ENCODE data around the gene UGT1A10.
A peak's percentile ranks its signal among the peaks of the same experiment; 100 is the strongest.
"Not testable (repeated sequence)": the region's sequence is repeated elsewhere in the genome, so short reads cannot be mapped to it uniquely, and the experiment has no call there.

Gene UGT1A10

DNA sequence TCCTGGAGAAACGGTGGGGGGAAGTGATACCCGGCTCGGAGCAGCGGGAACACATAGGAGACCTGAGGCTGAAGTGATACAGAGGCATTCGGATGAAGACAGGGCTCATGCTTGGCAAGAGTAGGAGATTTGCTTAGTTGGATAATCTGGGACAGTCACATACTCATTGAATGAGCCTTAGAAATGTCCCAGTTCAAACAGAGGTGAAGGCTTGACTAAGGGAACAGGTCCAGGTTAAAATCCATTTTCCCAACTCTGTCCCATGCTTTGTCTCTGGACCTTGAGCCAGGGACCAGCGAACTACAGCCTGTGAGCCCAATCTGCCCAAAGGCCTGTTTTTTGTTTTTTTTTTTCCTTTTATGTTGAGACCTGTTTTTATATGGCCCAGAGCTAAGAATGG is 57.7 kb downstream of the UGT1A10 start:
- ATAC-seq = no peak

DNA sequence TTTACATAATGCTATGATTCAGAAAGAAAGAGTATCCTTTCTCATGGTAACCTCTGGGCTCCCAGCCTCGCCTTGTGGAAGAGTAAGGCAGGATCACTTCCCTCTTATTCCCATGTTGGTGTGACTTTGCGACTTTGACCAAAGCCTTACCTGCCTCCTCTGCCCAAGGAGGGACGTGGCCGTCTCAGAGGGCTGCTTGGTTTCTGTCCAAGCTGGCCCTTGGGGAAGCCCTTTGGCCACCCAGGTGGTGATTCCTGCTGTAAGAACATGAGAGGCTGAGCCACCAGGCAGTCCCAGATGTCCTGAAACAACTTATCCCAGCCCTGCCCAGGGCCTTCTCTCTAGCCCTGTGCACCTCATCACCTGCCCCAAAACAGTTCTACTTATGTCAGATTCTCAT is 62.5 kb downstream of the UGT1A10 start:
- no peak for ATAC-seq

GRCh38 chr2:233699424-233700027 is 63.3 kb downstream of the UGT1A10 start:
- ATAC-seq = no peak

DNA sequence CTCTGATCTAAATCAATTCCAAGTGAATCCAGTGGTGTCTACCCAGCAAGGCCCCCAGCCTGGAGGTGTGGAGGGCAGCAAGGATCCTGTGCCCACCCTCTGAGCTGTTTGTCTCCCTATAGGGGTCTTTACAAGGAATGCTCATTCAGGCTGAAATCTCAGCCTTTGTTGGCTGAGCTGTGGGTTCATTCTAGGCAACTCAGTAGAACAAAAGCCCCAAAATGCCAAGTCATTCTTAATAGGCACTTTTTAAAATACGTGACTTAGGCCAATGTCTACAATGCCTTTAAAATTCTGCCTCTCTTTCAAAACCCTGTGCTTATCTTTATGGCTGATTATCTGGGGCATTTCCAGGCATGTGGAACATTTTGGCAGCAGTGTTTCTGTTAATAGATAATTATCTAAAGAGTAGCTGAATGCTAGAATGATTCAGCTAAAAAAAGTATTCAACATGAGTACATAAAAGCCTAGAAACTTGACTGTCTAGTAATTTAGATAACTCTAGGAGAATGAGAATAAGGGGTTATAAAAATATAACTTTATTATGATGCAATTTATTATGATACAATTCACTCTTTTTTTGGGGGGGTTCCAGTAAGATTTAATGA is 63.9 kb downstream of the UGT1A10 start:
- ATAC-seq = no peak

- ATAC-seq = not testable (repeated sequence)
These were observed 64.6 kb downstream of the UGT1A10 start for GRCh38 chr2:233700842-233701241.

- ATAC-seq = no peak
These were observed 66.0 kb downstream of the UGT1A10 start for GRCh38 chr2:233702238-233702637.

- ATAC-seq = no peak
These were observed 69.8 kb downstream of the UGT1A10 start for GRCh38 chr2:233705911-233706506.

- no peak for ATAC-seq
These were observed 70.5 kb downstream of the UGT1A10 start for GRCh38 chr2:233706720-233707119.

- no peak for ATAC-seq
These were observed 71.8 kb downstream of the UGT1A10 start for GRCh38 chr2:233707940-233708644.

GRCh38 chr2:233708942-233709341 is 72.7 kb downstream of the UGT1A10 start:
- no peak for ATAC-seq

DNA sequence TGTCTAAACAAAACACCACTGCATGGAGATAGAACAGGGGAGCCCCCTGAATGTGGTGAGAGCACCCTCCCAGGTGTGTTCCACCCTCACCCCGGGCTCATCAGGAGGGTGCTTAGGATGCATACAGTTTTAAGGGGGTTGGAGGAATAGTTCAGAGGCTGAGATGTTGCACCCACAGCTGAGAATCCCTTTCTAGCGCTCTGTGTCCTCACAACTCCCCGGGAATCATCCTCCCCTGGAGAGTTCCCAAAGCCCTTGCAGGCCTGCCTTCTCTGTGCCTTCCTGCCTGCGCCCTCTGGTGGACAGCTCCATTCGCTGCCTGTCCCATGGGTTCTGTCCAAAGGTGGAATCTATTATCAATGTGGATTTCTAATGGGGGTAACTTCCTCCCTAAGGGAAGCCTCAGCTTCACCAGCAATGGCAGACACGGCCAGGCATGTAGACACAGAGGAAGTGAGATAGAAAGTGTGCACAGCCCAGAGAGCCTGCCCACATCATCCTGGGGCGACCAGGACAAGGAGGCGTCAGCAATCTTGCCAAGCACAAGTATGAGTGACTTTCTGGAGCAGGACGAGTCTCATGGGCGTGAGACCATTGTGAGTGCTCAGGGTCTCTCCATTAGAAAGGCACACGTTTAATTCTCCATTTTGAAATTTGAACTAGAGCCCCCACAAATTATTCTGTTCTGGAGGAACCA is 75.2 kb downstream of the UGT1A10 start:
- ATAC-seq = peak in 1 of 2 donors; percentile 35

DNA sequence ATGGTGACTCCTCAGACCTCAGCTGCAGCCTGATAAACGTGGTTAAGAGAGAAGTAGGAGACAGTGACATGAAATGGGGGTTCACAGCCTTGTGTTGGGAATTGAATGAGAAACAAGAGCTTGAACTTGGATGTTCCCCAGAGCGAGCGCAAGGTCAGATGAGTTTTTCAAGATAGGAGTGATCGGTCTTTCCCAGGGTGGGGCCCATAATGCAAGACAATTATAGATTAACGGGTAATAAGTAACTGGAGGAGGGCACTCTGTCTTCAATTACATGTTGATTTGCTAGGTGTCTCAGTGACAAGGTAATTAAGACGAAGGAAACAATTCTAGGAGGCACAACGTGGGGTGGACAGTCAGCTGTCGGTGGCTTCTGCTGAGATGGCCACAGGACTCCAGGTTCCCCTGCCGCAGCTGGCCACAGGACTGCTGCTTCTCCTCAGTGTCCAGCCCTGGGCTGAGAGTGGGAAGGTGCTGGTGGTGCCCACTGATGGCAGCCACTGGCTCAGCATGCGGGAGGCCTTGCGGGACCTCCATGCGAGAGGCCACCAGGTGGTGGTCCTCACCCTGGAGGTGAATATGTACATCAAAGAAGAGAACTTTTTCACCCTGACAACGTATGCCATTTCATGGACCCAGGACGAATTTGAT is 76.5 kb downstream of the UGT1A10 start, which contains the start of gene UGT1A5:
UGT1A5 (plus strand) TSS at position 297 of the 651 bp plus-strand sequence; CDS start at position 382, 85 bp downstream.
- no peak for ATAC-seq

GRCh38 chr2:233713262-233713615 is 77.0 kb downstream of the UGT1A10 start:
- no peak for ATAC-seq

- no peak for ATAC-seq
These were observed 77.9 kb downstream of the UGT1A10 start for GRCh38 chr2:233714121-233714520.

DNA sequence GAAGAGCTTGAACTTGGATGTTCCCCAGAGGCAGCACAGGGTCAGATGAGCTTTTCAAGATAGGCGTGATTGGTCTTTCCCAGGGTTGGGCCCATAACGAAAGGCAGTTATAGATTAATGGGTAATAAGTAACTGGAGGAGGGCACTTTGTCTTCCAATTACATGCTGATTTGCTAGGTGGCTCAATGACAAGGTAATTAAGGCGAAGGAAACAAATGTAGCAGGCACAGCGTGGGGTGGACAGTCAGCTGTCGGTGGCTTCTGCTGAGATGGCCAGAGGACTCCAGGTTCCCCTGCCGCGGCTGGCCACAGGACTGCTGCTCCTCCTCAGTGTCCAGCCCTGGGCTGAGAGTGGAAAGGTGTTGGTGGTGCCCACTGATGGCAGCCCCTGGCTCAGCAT is 82.3 kb downstream of the UGT1A10 start, which contains the start of gene UGT1A4:
UGT1A4 (plus strand) TSS at position 185 of the 400 bp plus-strand sequence; CDS start at position 270, 85 bp downstream.
- no peak for ATAC-seq

DNA sequence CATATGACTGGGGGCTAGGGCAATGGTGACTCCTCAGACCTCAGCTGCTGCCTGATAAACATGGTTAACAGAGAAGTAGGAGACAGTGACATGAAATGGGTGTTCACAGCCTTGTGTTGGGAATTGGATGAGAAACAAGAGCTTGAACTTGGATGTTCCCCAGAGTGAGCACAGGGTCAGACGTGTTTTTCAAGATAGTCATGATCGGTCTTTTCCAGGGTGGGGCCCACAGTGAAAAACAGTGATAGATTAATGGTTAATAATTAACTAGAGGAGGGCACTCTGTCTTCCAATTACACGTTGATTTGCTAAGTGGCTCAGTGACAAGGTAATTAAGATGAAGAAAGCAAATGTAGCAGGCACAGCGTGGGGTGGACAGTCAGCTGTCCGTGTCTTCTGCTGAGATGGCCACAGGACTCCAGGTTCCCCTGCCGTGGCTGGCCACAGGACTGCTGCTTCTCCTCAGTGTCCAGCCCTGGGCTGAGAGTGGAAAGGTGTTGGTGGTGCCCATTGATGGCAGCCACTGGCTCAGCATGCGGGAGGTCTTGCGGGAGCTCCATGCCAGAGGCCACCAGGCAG is 92.6 kb downstream of the UGT1A10 start, which contains the start of gene UGT1A3:
UGT1A3 (plus strand) TSS at position 320 of the 579 bp plus-strand sequence; CDS start at position 405, 85 bp downstream.
- ATAC-seq = no peak

GRCh38 chr2:233736868-233737653 is 100.8 kb downstream of the UGT1A10 start:
- ATAC-seq = not testable (repeated sequence)

DNA sequence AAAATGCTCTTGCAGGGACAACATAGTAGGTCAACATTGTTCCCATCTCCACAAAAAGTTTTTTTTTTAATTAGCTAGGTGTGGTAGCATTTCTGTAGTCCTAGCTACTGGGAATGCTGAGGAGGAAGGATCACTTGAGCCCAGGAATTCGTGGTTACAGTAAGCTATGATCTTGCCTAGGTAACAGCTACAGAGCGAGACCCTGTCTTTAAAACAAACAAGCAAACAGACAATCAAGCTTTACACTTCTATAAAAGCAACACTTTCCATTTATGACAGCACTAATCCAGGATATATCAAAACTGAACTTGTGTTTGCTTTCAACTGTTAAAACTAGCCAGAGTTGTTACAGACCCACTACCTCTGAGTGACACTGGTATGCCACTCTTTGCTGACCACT is 104.6 kb downstream of the UGT1A10 start:
- ATAC-seq = no peak

GRCh38 chr2:233743464-233744259 is 107.4 kb downstream of the UGT1A10 start:
- no peak for ATAC-seq
